Colon (tissue), 2 donors: ENCODE results near the gene MRAS.
"Not testable (repeated sequence)": the region's sequence is repeated elsewhere in the genome, so short reads cannot be mapped to it uniquely, and the experiment has no call there.

ENCODE experiments used
- FAIRE-seq: peaks from 2 replicates; lab custom pipeline; 2012; peaks lifted over from hg19 to GRCh38; lab: Jason Lieb, UNC
- donor health status: control.
- donor health status: control.

The MRAS gene

DNA sequence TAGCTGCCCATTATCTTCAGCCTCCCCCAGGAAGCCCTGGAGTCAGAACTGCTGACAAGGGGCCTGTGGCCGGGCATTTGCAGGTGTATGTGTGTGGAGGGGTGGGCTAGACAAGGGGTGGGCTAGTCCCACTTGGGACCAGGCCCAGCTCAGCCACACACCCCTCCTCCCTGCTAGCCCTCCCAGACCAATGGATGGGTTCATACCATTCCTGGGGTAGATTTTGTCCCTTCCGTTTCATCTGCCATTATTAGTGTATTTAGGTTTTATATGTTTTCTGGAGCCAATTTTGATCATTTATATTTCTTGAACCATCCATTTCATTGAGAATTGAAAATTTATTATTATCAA lies 42.2 kb downstream of the MRAS start:
- FAIRE-seq, result no peak

- no peak for FAIRE-seq
Measured at GRCh38 chr3:138394156-138394555, 45.8 kb downstream of the MRAS start.

DNA sequence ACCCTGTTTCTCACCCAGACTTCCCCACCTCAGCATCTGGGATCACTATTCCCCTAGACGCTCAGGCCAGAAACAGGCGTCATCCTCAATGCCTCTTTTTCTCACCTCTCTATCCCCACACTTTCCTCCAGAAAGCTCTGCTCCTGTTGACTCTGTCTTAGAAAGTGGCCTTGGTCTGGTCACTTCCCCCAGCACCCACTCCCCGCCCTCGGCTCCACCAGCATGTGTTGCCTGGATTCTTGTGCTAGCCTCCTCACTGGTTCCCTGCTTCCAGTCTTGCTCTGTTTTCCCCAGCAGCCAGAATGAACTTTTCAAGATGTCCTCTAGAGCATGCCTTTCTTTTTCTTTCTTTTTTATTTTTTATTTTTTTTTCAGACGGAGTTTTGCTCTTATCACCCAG lies 46.3 kb downstream of the MRAS start:
- FAIRE-seq, result no peak

DNA sequence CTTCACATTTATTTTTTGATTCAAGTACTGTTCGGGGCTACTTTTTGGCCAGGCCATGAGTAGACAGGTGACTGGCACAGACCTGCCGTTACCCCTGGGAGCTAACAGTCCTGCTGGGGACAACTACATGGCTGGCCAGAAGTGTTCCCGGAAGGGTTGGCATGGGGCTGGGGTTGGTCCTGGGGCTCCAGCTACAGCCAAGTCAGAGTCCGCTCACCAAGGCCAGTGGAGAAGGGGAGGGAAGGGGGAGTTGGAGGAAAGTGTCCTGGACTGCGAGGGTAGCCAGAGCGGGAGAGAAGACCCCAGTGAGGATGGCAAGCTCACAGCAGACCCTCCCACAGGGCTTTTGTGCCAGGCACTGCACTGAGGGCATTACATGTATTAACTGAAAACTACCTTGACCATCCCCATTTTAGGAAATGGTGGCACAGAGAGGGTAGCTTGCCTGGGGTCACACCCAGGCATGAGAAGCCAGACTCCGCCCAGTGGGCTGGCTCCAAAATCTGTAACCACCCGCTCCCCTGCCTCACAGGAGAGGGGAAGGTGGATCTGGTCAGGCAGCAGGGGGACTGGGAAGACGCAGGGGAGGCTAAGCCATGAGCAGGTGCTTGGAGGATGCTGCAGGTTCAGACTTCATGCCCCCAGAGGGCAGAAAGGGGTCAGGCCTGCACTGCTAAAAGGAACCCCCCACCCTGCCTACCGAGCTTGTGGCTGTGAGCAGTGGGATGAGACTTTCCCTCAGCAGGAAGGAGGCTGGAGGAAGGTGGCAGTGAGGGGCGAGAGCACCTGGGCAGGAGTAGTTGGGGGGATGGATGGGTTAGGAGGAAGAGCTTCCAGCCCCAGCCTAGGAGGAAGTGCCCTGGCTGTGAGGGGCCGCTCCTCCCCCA lies 47.7 kb downstream of the MRAS start:
- no peak for FAIRE-seq

DNA sequence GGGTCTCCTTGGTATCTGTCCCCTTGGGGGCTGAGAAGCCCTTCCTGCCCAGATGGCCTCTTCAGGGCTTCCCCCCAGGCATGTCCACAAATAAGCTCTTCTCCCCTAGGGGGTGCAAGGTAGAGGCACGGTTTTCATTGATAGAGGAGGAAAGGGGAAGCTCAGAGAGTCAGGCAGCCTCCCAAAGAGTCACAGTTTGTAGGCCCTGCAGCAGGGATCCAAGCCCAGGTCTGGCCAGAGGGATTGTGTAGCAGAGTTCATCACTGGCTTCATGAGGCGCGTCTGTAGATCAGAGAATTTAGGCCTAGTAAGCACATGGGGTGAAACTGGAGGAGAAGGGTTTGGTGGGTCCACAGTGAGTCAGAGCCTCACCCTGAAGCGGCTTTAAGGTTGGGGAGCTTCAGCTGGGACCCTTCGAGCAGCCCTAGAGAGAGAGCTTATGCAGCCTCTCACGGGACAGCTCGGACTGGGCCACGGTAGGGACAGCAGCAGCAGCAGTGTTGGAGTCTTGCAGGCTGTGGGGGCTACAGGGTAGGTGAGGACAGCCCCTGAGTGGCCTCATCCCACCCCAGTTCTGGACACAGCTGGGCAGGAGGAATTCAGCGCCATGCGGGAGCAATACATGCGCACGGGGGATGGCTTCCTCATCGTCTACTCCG lies 48.5 kb downstream of the MRAS start:
- FAIRE-seq, result no peak

- no peak for FAIRE-seq
Measured at GRCh38 chr3:138397983-138398382, 49.6 kb downstream of the MRAS start.

DNA sequence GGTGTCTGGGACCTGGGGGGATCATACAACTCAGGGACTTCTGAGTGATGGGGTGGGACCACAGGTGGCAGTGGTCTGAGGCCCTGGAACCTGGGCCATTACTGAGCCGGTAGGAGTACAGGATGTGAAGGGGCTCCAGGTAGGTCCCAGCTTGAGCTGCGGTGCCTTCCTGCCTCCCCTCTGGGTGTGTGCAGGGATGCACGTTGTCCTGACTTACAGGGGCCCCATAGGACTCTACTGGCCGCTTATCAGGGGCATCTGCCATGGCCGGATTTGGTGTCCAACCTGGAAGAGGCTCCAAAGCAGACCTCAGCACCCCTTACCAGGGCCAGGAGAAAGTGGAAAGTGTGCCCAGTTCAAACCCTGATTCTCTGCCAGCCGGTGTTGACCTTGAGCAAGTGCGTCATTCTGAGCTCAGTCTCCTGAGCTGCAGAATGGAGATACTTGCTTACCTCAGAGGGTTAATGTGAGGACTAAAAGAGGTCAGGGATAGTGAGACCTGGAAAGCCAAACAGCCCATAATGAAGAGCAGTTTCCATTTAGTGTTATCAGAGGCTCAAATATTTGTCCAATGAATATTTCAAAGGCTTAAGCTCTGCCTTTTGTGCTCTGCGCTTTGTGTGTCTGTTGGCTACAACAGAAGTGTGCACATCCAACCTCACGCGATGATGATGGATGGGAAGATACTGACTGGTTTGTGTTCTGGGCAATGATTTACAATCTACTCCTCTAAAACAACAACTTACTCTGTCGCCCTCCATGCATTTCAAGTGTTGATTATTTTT lies 50.6 kb downstream of the MRAS start:
- no peak for FAIRE-seq

- FAIRE-seq, result no peak
Measured at GRCh38 chr3:138399766-138400165, 51.4 kb downstream of the MRAS start.

DNA sequence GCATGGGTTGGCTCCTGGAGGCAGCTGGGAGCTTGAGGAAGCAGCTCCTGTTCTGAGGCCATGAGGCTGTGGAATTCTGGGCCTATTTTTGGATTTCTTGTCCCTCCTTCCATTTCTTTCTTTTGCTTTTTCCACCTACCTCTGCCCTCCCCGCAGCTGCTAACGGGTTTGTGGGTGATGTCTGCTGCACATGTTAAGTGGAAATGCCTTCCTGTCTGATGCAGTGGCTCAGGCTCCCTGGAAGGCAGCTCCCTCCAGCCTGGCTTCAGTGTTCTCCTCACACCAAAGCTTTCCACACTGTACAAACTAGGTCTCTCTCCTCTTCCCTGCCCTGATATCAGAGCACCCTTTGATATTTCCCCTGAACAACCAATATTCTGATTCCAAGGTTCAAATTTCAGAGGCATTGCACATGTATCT lies 52.3 kb downstream of the MRAS start:
- no peak for FAIRE-seq

DNA sequence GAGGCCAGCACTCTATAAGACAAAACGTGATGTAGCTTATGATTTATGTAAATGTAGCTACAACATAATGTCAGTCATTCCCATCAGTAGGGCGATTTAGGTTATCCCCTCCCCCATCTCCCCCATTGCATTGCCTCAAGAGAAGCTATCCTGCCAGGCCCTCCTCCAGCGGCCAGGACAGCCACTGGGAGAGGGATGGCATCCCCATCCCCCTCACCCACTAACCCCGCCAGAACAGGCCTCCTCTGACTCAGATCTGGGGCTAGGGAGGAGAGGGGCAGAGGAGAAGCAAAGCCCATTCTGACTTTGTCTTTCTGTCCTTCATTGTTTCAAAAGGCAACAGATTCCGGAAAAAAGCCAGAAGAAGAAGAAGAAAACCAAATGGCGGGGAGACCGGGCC lies 53.5 kb downstream of the MRAS start:
- FAIRE-seq, result no peak

DNA sequence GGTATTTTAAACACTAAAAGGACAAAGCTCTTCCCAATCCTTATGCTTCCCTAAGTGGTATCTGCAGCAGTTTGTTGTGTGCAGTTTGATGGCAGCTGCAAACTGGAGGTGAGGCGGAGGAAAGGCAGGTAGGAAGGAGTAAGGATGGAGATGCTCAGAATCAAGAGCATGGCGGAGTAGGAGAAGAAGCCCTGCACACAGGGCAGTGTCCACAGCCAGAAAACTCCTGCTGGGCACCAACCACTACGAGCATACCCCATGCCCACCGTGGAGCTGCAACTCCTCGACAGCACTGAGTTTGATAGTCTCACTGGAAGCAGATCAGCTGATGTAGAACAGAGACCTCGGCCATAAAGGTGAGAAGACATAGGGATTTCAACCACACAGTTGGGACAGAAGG lies 55.7 kb downstream of the MRAS start:
- FAIRE-seq, result no peak

GRCh38 chr3:138405001-138405400 lies 56.6 kb downstream of the MRAS start:
- no peak for FAIRE-seq

DNA sequence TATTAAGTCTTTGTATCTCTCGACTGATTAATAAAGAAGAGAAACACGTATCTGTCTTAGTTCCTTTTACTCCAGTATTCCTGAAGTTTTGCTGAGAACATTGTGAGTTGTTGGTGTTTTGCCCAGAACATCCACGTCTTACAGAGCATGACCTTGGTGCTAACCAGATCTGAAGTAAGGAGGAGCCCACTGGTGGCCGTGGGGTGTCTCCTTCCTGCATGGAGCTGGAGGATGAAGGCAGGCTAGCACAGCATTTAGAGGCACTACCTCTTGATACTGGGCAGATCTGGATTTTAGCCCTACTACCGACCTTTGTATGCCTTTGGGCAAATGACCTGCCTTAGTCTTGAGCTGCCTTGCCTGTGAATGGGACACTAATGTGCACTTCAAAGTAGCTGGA lies 57.1 kb downstream of the MRAS start:
- no peak for FAIRE-seq

DNA sequence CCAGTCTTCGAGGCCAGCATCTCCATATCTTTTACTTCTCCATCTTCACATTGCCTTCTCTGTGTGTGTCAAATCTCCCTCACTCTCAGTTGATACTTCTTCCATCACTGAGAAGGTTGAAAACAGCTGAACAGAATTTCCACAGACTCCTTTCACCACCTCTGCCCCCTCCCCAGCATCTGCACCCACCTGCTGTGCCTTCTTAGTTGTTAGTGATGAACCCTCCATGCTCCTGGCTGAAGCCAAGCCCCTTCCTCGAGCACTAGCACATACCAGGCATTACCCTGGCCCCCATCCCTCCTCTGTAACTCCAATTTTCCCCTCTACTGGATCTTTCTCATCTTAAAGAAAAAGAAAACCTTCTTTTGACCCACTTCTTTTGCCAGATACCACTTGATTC lies 58.2 kb downstream of the MRAS start:
- FAIRE-seq, result no peak

- FAIRE-seq, result no peak
Measured at GRCh38 chr3:138407236-138407907, 59.0 kb downstream of the MRAS start.

DNA sequence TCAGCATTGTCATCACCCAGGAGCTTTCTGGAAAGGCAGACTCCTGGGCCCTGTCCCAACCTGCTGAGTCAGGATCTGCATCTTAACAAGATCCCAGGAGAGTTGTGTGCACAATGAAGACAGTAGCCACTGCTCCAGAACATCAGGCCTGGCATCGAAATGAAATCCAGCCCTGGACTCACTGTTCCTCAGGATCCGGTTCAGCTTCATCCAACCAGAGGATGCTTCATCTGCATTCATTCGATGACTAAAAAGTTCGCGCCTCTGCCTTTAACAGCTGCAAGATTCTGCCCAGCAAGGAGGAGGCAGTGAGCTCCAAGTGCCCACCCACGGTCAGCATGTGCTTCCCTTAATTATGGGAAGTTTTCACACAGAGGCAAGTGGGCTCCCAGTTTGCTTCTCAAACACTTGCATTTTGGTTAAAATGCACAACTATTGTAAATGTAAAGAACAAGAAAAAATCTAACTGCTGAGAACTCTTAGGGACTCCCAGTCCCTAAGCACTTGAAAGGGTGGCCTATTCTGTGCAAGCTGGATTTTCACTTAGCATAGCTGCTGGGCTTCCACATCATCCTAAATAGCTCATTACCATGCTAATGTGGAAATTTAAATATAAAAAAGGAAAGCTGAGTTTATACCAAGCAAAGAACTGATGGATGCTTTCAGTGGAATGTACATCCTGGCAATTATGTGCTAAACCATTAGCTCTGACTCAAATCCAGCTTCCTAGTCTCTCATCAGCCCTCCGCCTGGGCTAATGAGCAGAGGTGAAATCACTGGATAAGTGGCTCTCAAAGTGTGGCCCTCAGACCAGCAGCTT lies 60.6 kb downstream of the MRAS start:
- no peak for FAIRE-seq

DNA sequence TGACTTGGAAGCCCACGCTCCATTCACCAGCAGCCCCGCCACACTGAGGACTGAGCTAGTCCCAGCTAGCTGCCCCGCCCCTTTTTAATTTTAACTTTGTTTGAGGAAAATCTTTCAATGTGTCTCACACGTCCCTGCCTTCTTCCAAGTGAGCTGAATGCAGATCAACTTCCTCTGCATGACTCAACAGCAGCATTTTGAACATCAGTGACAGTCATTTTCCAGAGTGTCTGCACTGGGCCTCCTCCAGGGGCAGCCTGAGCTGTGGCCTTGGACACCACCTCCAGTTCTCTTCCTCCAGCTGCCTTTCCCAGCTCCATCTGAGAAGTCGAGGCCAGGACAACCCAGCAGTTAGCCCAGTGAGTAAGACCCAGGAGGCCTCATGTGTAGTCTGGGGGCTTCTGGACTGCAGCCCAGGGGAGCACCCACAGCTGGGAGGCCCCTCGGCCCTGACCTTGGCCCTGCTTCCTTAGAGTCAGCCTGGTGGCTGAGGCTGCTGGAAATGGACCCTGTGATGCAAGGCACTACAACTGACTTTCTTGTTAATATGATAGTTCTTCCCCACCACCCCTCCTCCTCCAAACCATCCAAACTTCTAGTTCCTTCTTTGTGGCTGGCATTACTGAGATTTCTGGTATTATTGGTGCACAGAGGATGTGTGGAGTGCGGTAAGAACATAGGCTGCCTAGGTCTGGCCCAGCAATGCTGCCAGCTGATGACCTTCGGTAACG lies 64.6 kb downstream of the MRAS start:
- no peak for FAIRE-seq

- FAIRE-seq, result not testable (repeated sequence)
Measured at GRCh38 chr3:138416236-138416635, 67.9 kb downstream of the MRAS start.

- no peak for FAIRE-seq
Measured at GRCh38 chr3:138417559-138417982, 69.2 kb downstream of the MRAS start.

GRCh38 chr3:138418601-138419206 lies 70.3 kb downstream of the MRAS start:
- no peak for FAIRE-seq
